Measurements from ENCODE around the gene ERFE.

The ERFE gene

GRCh38 chr2:238140721-238141540 is 17.8 kb upstream of the ERFE start:
- TF ChIP-seq, protein P1, sequence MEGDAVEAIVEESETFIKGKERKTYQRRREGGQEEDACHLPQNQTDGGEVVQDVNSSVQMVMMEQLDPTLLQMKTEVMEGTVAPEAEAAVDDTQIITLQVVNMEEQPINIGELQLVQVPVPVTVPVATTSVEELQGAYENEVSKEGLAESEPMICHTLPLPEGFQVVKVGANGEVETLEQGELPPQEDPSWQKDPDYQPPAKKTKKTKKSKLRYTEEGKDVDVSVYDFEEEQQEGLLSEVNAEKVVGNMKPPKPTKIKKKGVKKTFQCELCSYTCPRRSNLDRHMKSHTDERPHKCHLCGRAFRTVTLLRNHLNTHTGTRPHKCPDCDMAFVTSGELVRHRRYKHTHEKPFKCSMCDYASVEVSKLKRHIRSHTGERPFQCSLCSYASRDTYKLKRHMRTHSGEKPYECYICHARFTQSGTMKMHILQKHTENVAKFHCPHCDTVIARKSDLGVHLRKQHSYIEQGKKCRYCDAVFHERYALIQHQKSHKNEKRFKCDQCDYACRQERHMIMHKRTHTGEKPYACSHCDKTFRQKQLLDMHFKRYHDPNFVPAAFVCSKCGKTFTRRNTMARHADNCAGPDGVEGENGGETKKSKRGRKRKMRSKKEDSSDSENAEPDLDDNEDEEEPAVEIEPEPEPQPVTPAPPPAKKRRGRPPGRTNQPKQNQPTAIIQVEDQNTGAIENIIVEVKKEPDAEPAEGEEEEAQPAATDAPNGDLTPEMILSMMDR (IDR thresholded peaks at IDR 0.05): no peak

GRCh38 chr2:238141541-238142318 is 17.0 kb upstream of the ERFE start:
- TF ChIP-seq, protein P1 (IDR thresholded peaks at IDR 0.05): no peak

DNA sequence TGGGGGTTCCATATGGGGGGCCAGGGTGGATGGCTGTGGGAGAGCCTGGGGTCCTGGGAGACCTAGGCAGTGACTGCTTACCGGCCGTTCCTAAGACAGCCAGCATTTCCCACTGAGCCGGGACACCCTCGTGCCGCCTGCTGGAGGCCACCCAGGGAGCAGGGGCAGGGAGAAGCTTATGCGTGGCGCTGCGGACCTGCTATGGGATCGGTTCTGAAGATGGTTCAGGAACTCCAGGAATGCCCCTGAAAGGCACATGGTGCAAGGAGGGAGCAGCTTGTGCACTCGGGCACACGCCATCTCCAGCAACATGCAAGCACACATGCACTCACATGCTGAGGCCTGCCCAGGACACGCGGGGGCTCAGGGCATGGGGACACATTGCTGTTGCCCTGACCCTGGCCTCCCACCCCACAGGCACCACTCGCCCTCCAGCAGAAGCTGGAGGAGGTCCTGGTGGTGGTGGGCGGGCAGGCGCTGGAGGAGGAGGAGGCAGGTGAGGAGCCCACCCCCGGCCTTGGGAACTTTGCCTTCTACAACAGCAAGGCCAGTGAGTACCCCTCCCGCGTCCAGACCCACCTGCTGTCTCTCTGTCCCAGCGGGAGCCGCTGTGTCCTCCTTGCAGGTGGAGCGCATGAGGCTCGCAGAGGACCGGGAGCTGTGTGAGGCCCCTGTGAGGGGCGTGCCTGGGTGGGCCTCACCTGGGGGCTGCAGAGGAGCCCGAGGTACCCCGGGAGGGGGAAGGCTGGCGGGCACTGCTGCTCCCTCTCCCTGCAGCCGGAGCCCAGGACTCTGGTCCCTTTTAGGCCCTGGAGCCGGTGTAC is 16.2 kb upstream of the ERFE start:
- TF ChIP-seq, protein P1 (IDR thresholded peaks at IDR 0.05): no peak

DNA sequence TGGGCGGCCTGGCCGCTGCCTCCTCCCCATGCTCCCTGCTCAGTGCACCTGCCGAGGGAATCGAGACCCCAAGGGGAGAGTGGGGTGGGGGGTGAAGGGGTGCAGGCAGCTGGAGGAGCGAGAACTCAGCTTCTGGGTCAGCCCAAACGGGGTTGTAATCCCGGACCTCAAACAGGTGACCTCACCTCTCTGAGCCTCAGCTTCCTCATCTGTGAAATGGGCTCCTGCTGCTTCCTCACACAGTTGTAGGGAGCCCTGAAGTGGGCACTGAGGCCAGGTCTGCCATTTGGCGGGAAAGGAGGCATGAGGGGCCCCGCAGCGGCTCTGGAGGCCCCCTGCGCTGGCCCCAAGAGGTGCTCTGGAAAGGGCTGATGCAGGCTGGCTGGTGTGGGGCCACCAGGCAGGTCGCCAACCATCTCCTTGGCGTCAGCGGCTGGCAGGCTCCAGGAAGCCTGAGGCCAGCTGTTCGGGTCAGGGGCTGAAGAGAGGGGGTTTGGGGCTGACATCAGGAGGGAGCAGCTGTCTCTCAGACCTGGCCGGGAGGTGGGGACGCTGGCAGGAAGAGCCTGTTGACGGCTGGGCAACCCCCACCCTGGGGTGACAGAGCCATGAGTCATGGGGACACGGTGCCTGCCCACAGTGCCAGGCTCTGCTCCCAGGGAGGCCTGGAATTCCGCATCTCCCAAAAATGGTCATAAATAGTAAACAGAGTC is 15.4 kb upstream of the ERFE start:
- TF ChIP-seq, protein P1 (IDR thresholded peaks at IDR 0.05): no peak

DNA sequence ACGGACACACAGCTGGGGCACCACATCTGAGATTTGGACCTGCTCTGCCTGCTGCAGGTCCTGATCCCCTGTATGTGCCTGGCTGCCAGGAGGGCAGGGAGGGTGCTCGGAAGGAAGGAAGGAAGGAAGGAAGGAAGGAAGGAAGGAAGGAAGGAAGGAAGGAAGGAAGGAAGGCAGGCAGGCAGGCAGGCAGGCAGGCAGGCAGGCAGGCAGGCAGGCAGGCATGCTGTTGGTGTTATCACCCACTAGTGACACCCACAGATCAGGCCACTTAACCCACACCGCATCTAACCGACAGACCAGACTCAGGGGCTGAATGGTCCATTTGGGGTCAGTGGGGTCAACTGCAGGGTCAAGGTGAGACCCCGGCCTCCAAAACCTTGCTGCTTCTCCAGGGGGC is 14.5 kb upstream of the ERFE start:
- TF ChIP-seq, protein P1 (IDR thresholded peaks at IDR 0.05): no peak

DNA sequence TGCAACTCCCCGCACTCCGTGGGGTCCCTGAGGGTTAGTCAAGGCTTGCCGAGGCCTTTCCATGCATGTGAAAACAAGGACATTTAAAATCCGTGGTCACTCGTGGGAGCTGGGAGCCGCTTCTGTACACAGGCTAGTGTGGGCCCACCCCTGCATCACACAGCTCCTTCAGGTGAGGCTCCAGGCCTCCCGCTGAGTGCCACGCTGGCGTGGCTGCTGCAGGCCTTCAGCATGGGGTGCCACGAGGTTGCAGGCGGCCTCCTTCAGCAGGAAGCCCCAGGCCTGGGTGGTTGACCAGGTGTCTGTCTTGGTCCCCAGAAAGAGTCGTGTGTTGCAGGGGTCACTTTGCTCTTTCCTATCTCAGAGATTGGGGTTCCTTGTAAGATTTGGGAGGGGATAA is 13.7 kb upstream of the ERFE start:
- TF ChIP-seq, protein P1 (IDR thresholded peaks at IDR 0.05): no peak

- TF ChIP-seq, protein P1 (IDR thresholded peaks at IDR 0.05): no peak
These were observed 12.9 kb upstream of the ERFE start for GRCh38 chr2:238145851-238146250.

Measured in LNCAP (cell line).